ENCODE measurements around the gene MAPK8IP3. TPM values are rescaled to one million over a fixed set of nuclear protein-coding genes. Genes with fewer than 3 reads are reported as not detected.

The MAPK8IP3 gene
- total and polyA plus RNA-seq, 2 donors from 2014 or later: 10.6 to 67.7 TPM

- Histone ChIP-seq H3K9me3 (ENCODE audit: control insufficient read depth in 2 of 3, insufficient read depth in 1 of 3, low read length in 3 of 3) (no peaks in the 10 kb centered on the region), H3K4me1 (ENCODE audit: control insufficient read depth in 2 of 3, insufficient read depth in 2 of 3, low read depth in 1 of 3, low read length in 3 of 3) (peaks cover 0 to 4% (median 0%) of the 10 kb centered on the region in 3 donors), H3K27me3 (ENCODE audit: control insufficient read depth, insufficient read depth, low read length) (no peaks in the 10 kb centered on the region), H3K27ac (ENCODE audit: low read depth in 2 of 2, low read length in 2 of 2) (peak overlapping the region in 1 of 2 donors; percentile 6), H3K36me3 (ENCODE audit: control insufficient read depth in 2 of 3, insufficient read depth in 3 of 3, low read length in 3 of 3) (peaks cover 0 to 5% (median 1%) of the 10 kb centered on the region in 3 donors), H3K4me3 (ENCODE audit: low read length in 3 of 3) (no peak overlapping the region), H3K9ac (ENCODE audit: low read length in 3 of 3) (no peak overlapping the region)
- FAIRE-seq: no peak
- intact Hi-C loops (cut with DNase I): no loop called here
- peak in 1 of 5 donors; percentile 41 for DNase-seq
- no peak for TF ChIP-seq CTCF (IDR thresholded peaks at IDR 0.05; ENCODE audit: borderline replicate concordance, extremely low read depth, insufficient read depth)
Measured at GRCh38 chr16:1681032-1681431, 25.0 kb upstream of the MAPK8IP3 start.

- no peak for FAIRE-seq
- intact Hi-C loops (cut with DNase I): no loop called here
- peak in 1 of 5 donors; percentile 41 for DNase-seq
- Histone ChIP-seq H3K27ac (ENCODE audit: low read depth in 2 of 2, low read length in 2 of 2) (peak overlapping the region in 1 of 2 donors; percentile 23), H3K4me3 (ENCODE audit: low read length in 3 of 3) (no peak overlapping the region), H3K36me3 (ENCODE audit: control insufficient read depth in 2 of 3, insufficient read depth in 3 of 3, low read length in 3 of 3) (peaks cover 0 to 18% (median 3%) of the 10 kb centered on the region in 3 donors), H3K27me3 (ENCODE audit: control insufficient read depth, insufficient read depth, low read length) (no peaks in the 10 kb centered on the region), H3K9ac (ENCODE audit: low read length in 3 of 3) (no peak overlapping the region), H3K4me1 (ENCODE audit: control insufficient read depth in 2 of 3, insufficient read depth in 2 of 3, low read depth in 1 of 3, low read length in 3 of 3) (peaks cover 0 to 4% (median 2%) of the 10 kb centered on the region in 3 donors), H3K9me3 (ENCODE audit: control insufficient read depth in 2 of 3, insufficient read depth in 1 of 3, low read length in 3 of 3) (no peaks in the 10 kb centered on the region)
- TF ChIP-seq CTCF (IDR thresholded peaks at IDR 0.05; ENCODE audit: borderline replicate concordance, extremely low read depth, insufficient read depth): no peak
Measured at GRCh38 chr16:1687427-1688316, 18.3 kb upstream of the MAPK8IP3 start.

DNA sequence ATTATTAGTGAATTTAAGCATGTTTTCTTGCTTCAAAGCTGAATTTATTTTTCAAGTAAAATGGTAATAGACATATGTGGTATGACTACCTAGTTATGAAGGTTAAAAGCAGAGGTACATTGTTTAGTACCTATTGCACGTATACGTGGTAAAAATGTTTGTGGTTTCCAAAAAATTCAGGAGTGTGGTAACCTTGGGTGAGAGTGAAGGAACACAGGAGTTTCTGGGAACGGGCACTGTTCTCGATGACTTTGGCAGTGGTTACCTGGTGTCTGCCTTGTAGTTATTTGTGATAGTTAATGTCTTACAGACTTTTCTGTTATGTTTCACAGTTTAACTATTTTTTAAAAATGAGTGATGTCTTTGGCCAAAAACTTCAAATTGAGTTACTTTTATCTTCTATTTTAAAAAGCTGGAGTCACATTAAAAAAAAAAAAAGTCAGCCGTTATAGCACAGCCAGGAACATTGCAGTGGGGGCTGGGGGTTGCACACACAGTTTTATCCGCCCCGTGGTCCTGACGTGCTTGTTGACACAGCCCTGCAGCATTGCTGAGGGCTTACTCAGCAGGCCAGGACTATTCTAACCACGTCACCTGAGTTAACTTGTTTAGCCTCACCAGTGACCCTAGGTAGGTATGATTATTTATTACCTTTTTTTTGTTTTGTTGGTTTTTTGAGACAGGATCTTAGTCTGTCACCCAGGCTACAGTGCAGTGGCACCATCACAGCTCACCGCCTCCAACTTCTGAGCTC lies 17.0 kb upstream of the MAPK8IP3 start:
- peaks cover 0 to 4% (median 2%) of the 10 kb centered on the region in 3 donors for H3K4me1 ChIP-seq (ENCODE audit: control insufficient read depth in 2 of 3, insufficient read depth in 2 of 3, low read depth in 1 of 3, low read length in 3 of 3)
- peaks cover 4 to 24% (median 14%) of the 10 kb centered on the region in 3 donors for H3K36me3 ChIP-seq (ENCODE audit: control insufficient read depth in 2 of 3, insufficient read depth in 3 of 3, low read length in 3 of 3)
- FAIRE-seq (no peak), DNase-seq (peak in 1 of 5 donors; percentile 91)
- H3K4me3 ChIP-seq (ENCODE audit: low read length in 3 of 3): no peak overlapping the region
- no peaks in the 10 kb centered on the region for H3K9me3 ChIP-seq (ENCODE audit: control insufficient read depth in 2 of 3, insufficient read depth in 1 of 3, low read length in 3 of 3)
- H3K27me3 ChIP-seq (ENCODE audit: control insufficient read depth, insufficient read depth, low read length): no peaks in the 10 kb centered on the region
- no peak for TF ChIP-seq CTCF (IDR thresholded peaks at IDR 0.05; ENCODE audit: borderline replicate concordance, extremely low read depth, insufficient read depth)
- peak overlapping the region in 1 of 3 donors; percentile 36 for H3K9ac ChIP-seq (ENCODE audit: low read length in 3 of 3)
- H3K27ac ChIP-seq (ENCODE audit: low read depth in 2 of 2, low read length in 2 of 2): peak overlapping the region; percentile 51 to 61
- intact Hi-C loops (cut with DNase I): no loop called here

All from kidney (tissue), 14 donors.